Psoas muscle (tissue), 8 donors: ENCODE data around the gene HLA-G. TPM values are rescaled to one million over a fixed set of nuclear protein-coding genes. Genes with fewer than 3 reads are reported as not detected.

Experiments
- ATAC-seq, 4 donors: fragments of 200-7000 bp; cut with Tn5 transposase; one replicate each; pipeline ENCODE4 v1.9.1; 2020; ENCODE audit warnings: moderate library complexity in 3 of 4, mild to moderate bottlenecking in 2 of 4
- DNase-seq, 2 donors: peaks; one replicate each; pipeline ENCODE4 v3.0.0-alpha.2; 2020
- H3K27ac ChIP-seq: fragments of 200-600 bp; one replicate; pipeline ENCODE4 v1.8.0; 2022
- H3K27me3 ChIP-seq, 3 donors: fragments of 200-600 bp in 1 of 3; one replicate each; pipeline versions ENCODE4 v1.6.1 to v1.8.0; 2013 to 2022; ENCODE audit warnings: low read length in 2 of 3, mild to moderate bottlenecking in 2 of 3, moderate library complexity in 1 of 3; ENCODE audit not compliant: insufficient read depth in 3 of 3
- H3K36me3 ChIP-seq, 2 donors: fragments of 200-600 bp in 1 of 2; one replicate each; pipeline versions ENCODE4 v1.6.1 to v1.8.0; 2013 to 2022; ENCODE audit warnings: low read depth in 1 of 2, mild to moderate bottlenecking in 1 of 2, moderate library complexity in 1 of 2; ENCODE audit not compliant: insufficient read depth in 1 of 2
- H3K4me1 ChIP-seq: fragments of 200-600 bp; one replicate; pipeline ENCODE4 v1.8.0; 2022
- H3K4me3 ChIP-seq: fragments of 200-600 bp; one replicate; pipeline ENCODE4 v1.8.0; 2022; ENCODE audit warnings: mild to moderate bottlenecking
- H3K9me3 ChIP-seq: fragments of 200-600 bp; one replicate; pipeline ENCODE4 v1.8.0; 2022
- WGBS, 3 donors: extraction: QIAGEN DNeasy Blood & Tissue Kit; methylation state at CpG; one replicate each; pipeline versions ENCODE4 v1.1.6 to v1.1.7; 2013; 5-methylcytosine and 5-hydroxymethylcytosine counted together
- intact Hi-C, 2 donors: fragments of 100-400 bp; cut with DNase I; formaldehyde crosslinking; loops; one replicate each; pipeline versions ENCODE4 v1.11.0 to v1.14.2; 2022
- polyA plus RNA-seq, 3 donors: library from polyadenylated mRNA; stranded (reverse); fragments of 200-250 nt; gene quantifications; one replicate each; pipeline ENCODE4 v1.2.3, GENCODE V29; 2013
- total RNA-seq, 4 donors: library from RNA; stranded (reverse); fragmentation: NEBNext Ultra II Directional in 2 of 4; extraction: Animal tissue kit (Norgen Biotek cat#: 25700) in 2 of 4; gene quantifications; one replicate each; pipeline versions ENCODE4 v1.2.1 to v1.2.4, GENCODE V29; 2021 to 2023
- TF ChIP-seq, protein P1 (sequence below): fragments of 200-600 bp; IDR thresholded peaks from one replicate; pipeline ENCODE4 v1.8.0; 2022; ENCODE audit warnings: antibody characterized with exemption
- donor health status: healthy with polysubstance abuse.
- donor health status: DM: no; HTN: no; CAD: no; lungs with moderate emphysema.
- donor health status: Bipolar disorder and iron deficiency.
- donor health status: healthy.
- donor health status: DM: yes; HTN: yes; CAD: no.
- donor health status: DM: no; HTN: no; CAD: no.
- donor health status: DM: no; HTN: no; CAD: no.
- donor health status: DM: yes; HTN: yes; CAD: no.

The HLA-G gene
- total and polyA plus RNA-seq, 7 donors, result 0.15 to 0.42 TPM; not detected in 5

DNA sequence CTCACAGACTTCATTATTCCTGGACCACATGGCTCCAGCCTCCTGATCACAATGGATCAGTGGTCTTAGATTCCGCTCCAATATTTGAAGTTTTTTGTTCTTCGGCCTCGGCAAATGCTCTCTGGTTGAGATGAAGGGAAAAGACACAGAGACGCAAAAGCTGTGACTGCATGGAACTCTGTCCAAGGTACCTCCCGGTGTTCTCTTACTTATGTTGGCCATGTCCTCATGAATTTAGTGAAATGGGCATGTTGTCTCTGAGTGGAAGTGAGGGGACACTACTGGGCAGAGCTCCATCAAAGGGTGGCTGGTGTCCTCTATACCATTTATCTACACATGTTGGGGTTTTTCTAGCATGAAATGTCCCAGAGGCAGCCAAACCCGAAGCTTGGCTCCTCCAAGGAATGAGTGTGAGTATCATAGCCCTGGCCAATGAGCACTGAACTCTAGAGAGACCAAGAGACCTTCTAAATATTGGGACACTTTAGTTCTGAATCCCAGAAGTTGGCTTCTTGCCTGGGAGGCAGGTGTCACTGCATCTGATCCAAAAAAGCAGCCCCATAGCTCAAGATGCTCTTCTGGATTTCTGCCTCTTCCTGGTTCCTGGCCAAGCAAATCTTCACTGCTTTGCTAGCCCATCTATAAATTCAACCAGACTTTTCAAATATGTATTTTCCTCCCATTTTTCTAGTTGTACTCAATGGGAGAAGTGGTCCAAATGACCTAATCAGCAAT lies 34.1 kb downstream of the HLA-G start:
- Histone ChIP-seq H3K27me3 (peaks cover 0 to 10% (median 4%) of the 10 kb centered on the region in 3 donors), H3K36me3 (peaks cover 0 to 2% of the 10 kb centered on the region in 2 donors), H3K9me3 (no peaks in the 10 kb centered on the region), H3K27ac (no peak overlapping the region), H3K4me3 (no peak overlapping the region), H3K4me1 (no peaks in the 10 kb centered on the region)
- 61 to 67% (median 66%) methylated on average over 6 of the region's 6 CpGs for WGBS, 3 donors
- no peak for DNase-seq
- ATAC-seq, result no peak
- intact Hi-C loops, result no loop called here
- TF ChIP-seq, protein P1, sequence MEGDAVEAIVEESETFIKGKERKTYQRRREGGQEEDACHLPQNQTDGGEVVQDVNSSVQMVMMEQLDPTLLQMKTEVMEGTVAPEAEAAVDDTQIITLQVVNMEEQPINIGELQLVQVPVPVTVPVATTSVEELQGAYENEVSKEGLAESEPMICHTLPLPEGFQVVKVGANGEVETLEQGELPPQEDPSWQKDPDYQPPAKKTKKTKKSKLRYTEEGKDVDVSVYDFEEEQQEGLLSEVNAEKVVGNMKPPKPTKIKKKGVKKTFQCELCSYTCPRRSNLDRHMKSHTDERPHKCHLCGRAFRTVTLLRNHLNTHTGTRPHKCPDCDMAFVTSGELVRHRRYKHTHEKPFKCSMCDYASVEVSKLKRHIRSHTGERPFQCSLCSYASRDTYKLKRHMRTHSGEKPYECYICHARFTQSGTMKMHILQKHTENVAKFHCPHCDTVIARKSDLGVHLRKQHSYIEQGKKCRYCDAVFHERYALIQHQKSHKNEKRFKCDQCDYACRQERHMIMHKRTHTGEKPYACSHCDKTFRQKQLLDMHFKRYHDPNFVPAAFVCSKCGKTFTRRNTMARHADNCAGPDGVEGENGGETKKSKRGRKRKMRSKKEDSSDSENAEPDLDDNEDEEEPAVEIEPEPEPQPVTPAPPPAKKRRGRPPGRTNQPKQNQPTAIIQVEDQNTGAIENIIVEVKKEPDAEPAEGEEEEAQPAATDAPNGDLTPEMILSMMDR, result no peak

DNA sequence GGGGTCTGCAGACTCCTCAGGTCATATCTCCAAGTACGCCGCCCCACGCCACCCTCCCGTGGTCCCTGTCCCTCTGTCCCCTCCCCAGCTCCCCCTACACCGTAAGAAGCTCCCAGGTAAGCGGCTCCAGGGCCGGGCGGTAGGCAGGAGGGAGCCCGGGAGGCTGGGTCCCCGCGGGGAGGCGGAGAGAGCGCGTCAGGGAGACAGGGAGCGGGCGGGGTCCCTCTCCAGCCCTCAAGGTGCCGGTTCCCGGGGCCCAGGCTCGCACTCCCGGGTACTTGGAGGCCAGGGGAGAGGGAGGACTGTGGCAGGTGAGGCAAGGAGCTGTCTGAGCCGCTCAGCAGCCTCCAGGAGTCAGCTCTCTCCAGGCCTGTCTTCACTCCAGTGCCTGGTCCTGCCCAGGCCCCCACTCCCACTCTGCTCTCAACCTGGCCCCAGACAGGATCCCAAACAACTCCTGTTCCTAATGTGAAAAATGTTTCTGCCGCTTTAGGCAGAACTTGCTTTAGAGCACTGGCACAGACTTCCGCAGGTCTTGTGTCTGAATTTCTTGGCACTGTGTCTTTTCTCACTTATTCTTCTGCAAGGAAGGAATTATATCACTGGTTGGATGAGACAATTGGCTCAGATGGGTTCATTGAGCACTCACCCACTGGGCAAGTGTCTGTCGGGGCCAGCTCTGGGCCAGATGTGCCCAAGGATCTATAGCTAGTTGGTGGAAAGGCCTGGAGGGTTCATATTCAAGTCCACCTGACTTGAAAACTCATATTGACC lies 36.6 kb downstream of the HLA-G start:
- DNase-seq (no peak), ATAC-seq (no peak)
- H3K4me1 ChIP-seq, result no peaks in the 10 kb centered on the region
- H3K27me3 ChIP-seq, result peaks cover 0 to 10% (median 4%) of the 10 kb centered on the region in 3 donors
- H3K4me3 ChIP-seq, result no peak overlapping the region
- TF ChIP-seq, protein P1, result no peak
- intact Hi-C loops, result no loop called here
- peaks cover 0 to 2% of the 10 kb centered on the region in 2 donors for H3K36me3 ChIP-seq
- WGBS, 3 donors, result 12 to 22% (median 22%) methylated on average over 21 to 24 of the region's 24 CpGs
- no peaks in the 10 kb centered on the region for H3K9me3 ChIP-seq
- no peak overlapping the region for H3K27ac ChIP-seq

DNA sequence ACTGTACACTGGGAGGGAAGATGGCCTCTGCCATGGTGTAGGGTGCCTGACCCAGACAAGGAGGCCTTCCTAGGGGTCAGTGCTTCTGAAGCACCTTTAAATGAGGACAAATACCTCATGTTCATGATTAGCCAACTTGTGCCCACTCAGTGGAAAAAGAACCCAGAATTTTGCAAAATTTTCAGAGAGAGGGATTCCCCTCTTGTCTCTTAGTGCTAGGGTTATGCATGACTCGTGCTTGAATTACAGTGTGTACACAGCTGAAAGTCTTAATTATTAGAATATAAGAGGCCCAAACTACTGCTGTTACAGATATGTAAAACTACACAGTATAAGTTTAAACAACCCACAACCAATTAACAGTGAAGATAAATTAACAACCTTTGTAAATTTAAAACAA lies 38.0 kb downstream of the HLA-G start:
- ATAC-seq, result no peak
- H3K9me3 ChIP-seq, result no peaks in the 10 kb centered on the region
- H3K36me3 ChIP-seq, result peaks cover 0 to 2% of the 10 kb centered on the region in 2 donors
- 48 to 85% (median 70%) methylated on average over 1 of the region's 1 CpG for WGBS, 3 donors
- H3K4me3 ChIP-seq, result no peak overlapping the region
- no peak for DNase-seq
- H3K27me3 ChIP-seq, result peaks cover 0 to 10% (median 4%) of the 10 kb centered on the region in 3 donors
- intact Hi-C loops, result no loop called here
- no peak overlapping the region for H3K27ac ChIP-seq
- TF ChIP-seq, protein P1, result no peak
- no peaks in the 10 kb centered on the region for H3K4me1 ChIP-seq

DNA sequence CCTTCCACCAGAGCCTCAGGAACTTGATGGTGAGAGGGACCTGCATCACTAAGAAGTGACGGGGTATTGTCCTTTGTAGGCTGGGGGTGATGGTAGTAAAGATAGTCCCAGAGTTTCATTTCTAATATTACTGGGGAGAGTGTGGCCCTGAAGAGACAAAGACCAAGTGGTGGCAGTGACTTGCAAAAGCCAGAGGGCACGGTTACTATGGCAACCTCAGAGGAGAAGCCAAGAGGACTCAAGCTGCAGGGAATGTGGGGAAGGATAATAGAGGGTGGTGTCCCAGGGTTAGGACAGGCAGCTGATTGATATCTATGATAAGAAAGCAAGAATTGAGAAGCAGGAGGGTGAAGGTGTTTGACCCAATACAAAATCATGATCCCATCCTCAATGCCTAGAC lies 42.5 kb downstream of the HLA-G start:
- intact Hi-C loops, result no loop called here
- TF ChIP-seq, protein P1, result no peak
- Histone ChIP-seq H3K36me3 (no peaks in the 10 kb centered on the region), H3K9me3 (no peaks in the 10 kb centered on the region), H3K4me3 (no peak overlapping the region), H3K27ac (no peak overlapping the region), H3K27me3 (no peaks in the 10 kb centered on the region), H3K4me1 (no peaks in the 10 kb centered on the region)
- WGBS, 3 donors, result 41 to 86% (median 58%) methylated on average over 2 of the region's 2 CpGs
- ATAC-seq (no peak), DNase-seq (no peak)
